GM19397 (cell line): ENCODE data around the gene IFITM1.
A peak's percentile ranks its signal among the peaks of the same experiment; 100 is the strongest.
"Not testable (repeated sequence)": the region's sequence is repeated elsewhere in the genome, so short reads cannot be mapped to it uniquely, and the experiment has no call there.

ENCODE experiments used
- ATAC-seq: cut with Tn5 transposase; IDR thresholded peaks from one replicate; pipeline ENCODE4 v1.9.1; 2021; ENCODE audit warnings: mild to moderate bottlenecking, moderate library complexity; ENCODE audit not compliant: unreplicated experiment

IFITM1 gene

DNA sequence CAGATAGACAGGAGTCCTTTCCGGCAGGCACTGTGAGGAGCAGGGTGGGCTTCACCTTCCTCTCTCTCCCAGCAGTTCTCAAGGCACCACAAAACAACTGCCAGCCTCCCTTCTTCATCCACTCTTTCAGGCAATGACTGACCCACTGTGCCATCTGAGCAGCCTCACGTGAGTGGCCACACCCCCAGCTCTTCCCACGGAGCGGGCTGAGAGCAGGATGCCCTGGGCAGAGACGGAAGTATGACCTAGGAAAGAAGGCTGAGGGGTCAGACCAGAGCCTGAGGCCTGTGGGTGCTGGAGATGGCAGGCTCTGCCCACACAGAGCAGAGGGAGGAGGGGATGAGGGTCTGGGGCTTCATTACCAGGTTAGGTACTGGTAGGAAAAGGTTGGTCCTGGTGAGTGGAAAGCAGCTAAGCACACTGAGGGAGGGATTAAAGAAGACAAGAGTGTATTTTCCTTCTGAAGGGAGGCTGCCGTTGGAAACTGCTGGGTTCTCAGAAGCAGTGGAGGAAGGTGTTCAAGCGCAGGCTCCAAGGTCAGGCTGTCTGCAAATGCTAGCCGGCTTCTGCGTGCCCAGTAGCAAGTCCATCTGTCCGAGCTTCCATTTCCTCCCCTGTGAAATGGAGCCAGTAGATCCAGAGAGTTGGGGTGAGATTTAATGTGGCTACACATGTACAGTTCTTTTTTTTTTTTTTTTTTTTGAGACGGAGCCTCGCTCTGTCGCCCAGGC is 31.0 kb upstream of the IFITM1 start:
- ATAC-seq = no peak

DNA sequence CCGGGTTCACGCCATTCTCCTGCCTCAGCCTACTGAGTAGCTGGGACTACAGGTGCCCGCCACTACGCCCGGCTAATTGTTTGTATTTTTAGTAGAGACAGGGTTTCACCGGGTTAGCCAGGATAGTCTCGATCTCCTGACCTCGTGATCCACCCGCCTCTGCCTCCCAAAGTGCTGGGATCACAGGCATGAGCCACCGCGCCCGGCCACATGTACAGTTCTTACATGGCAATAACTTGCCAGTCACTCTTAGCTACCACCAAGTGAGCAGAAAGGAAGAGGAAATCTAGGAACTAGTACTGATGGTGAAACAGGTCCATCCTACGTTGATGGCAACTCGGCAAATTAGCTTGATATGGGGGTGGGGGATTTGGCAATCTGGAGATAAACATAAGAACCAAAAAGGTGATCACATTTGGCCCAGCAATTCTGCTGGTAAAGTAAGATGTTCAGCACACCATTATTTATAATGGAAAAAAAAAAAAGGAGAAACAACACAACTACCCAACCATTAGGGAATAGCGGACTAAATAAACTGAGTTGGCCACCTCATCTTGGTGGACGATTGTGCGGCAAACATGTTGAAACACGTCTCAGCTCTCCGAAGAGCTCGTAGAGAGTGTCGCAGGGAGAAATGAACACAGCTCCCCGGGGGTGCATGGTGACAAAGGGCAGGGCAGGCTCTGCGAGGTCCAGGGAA is 30.3 kb upstream of the IFITM1 start:
- ATAC-seq = no peak

DNA sequence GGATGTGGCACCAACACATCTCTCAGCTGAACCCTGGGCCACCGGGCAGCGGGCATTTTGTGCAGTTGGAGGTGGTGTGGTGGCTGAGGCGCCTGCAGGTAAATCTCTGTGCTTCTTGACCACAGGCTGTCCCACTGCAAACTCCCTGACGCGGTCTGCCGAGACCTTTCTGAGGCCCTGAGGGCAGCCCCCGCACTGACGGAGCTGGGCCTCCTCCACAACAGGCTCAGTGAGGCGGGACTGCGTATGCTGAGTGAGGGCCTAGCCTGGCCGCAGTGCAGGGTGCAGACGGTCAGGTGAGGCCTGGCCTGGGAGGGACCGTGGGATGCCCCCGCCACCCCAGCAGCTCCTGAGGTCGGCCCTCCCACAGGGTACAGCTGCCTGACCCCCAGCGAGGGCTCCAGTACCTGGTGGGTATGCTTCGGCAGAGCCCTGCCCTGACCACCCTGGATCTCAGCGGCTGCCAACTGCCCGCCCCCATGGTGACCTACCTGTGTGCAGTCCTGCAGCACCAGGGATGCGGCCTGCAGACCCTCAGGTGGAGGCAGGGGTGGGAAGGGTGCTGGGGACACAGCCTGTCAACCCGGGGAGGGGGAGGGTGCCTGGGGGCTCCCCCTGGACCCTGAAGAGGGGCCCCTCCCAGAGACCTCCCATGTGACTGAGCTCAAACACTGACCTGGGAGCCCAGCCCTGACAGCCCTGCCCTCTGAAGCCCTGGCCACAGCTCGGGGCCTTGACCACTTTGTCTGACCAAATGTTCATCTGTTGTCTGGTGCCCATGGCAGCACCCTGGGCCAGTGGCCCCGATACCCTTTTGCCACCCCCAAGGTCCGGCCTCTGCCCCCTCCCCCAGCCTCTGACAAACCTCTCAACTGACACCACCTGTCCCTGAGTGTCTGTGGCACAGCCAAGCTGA is 29.5 kb upstream of the IFITM1 start:
- no peak for ATAC-seq

DNA sequence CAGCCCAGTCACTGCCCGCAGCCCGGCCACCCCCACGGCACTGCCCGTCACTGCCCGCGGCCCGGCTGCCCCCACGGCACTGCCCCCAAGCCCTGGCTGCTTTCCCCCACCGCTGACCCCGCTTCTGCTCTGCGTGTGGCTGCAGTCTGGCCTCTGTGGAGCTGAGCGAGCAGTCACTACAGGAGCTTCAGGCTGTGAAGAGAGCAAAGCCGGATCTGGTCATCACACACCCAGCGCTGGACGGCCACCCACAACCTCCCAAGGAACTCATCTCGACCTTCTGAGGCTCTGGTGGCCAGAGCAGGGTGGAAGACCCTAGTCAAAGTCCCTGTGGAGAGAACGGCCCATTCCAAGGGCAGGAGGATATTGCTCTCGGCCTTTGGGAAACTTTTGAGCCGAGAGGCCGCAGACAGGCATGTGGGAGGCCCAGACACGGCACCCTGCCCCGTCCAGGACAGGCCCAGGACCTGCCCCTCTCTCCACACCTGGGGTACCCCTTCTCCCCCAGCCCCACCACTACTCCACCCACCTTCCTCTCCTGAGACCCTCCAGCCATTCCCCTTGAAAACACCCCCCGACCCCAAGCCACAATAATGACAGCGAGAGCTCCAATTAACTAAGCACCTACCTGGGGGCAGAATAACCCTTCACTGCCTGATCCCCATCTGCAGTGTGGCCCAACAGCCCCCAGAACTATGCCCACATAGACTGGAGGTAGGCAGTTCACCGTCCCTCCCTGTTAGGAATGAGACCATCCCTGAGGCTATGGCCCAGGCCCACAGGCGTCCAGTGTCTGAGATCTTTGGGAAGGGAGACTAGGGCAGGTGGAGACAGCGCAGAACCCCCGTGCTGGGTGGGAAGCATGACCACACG is 28.6 kb upstream of the IFITM1 start:
- ATAC-seq = no peak

DNA sequence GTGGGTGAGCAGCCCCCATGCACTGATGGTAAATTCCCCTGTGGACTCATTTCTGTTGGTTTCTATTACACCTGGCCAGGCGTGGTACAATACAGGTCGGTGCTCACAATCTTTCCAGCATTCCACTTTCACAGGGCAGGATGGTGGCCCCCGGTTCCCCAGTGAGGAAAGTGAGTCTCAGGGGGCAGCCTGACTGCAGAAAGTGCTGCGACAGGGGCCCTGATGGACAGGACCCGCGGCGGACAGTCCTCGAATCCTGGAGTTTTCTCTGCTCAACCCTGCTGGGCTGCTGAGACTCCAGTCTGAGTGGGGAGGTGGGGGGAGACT is 28.0 kb upstream of the IFITM1 start:
- ATAC-seq = no peak

DNA sequence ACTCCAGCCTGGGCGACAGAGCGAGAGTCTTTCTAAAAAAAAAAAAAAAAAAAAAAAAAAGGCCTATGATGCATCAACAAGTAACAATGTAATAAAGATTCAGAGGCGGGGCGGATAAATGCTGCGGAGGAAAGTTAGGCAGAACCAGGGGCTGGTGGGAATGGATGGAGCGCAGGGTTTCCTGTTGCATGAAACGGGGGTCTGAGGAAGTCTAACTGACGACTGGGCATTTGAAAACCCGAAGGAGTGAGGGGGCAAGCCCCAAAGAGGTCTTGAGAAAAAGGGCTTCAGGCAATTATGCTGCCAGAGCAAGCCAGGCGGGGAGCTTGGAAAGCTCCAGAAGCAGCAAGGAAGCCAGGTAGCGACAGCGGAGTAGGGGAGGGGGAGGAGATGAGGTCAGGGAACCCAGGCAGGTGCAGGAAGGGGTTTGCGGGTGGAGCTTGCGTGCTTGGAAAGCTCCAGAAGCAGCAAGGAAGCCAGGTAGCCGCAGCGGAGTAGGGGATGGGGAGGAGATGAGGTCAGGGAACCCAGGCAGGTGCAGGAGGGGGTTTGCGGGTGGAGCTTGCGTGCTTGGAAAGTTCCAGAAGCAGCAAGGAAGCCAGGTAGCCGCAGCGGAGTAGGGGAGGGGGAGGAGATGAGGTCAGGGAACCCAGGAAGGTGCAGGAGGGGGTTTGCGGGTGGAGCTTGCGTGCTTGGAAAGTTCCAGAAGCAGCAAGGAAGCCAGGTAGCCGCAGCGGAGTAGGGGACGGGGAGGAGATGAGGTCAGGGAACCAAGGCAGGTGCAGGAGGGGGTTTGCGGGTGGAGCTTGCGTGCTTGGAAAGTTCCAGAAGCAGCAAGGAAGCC is 26.6 kb upstream of the IFITM1 start:
- not testable (repeated sequence) for ATAC-seq

DNA sequence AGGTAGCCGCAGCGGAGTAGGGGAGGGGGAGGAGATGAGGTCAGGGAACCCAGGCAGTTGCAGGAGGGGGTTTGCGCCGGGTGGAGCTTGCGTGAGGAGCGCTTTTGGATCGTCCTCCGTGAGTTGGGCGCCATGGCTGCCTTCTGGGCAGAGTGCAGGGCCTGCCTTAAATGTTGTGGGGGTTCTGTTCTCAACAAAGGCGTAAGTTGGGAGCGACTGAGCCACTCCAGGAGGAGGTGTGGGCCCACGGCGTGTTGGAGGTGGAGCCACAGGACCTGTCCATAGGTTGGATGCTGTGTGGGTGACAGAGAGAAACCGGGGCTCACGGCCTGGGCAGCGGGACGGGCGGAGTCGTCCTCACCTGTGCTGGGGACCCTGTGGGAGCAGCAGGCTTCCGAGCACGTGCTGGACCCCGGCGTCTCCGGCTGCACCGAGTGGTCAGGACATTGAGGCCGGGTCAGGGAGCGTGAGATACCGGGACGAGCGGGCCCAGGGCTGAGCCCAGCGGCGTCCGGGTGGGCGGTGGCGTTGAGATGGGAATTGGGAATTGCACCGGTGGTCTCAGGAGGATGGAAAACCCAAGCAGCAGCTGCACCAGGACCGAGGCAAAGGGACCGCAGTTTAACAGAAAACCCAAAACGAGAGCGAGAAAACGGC is 25.9 kb upstream of the IFITM1 start:
- ATAC-seq = no peak

DNA sequence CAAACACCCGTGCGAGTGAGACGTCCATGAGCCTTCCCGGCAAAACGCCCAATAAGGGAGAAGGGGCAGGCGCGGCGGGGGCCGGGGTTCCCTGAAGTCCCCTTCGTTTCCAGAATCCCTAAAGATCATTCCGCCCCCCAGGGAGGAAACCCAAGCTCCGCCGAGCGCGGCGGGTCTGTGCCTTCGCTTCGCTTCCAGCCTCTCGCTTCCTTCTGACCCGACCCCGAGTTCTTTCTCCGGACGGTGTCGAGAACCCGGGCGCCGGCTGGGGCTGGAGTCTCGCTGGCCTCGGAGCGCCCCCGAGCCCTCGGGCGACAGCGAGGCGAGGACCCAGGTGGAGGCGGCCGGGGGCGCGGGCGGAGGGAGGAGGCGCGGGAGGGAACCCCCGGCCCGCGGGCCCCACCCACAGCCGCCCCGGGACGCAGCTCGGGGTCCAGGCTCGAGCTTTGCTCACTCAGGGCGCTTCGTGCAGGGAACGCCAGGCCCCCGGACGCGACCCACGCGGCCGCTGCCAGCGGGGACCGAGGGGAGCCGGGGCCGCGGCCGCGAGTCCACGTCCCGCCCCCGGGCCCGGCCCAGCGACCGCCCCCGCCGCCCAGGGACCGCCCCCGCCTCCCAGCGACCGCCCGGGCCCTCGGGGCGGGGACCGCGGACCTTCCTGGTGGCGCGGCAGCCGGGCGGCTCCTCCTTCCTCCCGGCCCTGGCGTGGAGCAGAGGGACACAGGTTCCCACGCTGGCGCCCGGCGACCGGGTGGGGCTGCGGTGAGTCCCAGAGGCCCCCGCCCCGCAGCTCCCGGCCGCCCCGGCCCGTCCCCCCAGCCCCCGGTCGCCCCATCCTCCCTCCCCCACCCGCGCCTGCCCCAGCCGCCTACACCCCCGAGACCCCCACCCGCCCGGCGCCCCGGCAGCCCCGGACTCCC is 25.1 kb upstream of the IFITM1 start, which contains the start of gene PGGHG:
TSS of gene PGGHG (plus strand) at position 649 of the 920 bp plus-strand sequence. CDS start 691 bp downstream, outside the sequence.
- ATAC-seq = peak; percentile 65

DNA sequence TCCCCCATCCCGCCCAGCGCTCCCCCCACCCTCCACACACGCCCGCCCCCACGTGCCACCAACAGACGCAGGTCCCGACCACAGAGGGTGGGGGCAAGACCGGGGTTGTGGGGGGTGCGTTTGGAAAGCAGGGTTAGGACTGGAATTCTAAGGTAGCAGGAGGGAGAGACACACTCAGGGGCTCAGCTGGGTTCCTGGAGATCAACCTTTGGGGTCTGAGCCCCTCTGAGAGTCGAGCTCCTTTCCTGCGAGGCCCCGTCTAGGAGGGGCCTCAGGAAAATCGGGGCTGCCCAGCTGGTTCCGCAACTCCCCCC is 24.5 kb upstream of the IFITM1 start:
- no peak for ATAC-seq

DNA sequence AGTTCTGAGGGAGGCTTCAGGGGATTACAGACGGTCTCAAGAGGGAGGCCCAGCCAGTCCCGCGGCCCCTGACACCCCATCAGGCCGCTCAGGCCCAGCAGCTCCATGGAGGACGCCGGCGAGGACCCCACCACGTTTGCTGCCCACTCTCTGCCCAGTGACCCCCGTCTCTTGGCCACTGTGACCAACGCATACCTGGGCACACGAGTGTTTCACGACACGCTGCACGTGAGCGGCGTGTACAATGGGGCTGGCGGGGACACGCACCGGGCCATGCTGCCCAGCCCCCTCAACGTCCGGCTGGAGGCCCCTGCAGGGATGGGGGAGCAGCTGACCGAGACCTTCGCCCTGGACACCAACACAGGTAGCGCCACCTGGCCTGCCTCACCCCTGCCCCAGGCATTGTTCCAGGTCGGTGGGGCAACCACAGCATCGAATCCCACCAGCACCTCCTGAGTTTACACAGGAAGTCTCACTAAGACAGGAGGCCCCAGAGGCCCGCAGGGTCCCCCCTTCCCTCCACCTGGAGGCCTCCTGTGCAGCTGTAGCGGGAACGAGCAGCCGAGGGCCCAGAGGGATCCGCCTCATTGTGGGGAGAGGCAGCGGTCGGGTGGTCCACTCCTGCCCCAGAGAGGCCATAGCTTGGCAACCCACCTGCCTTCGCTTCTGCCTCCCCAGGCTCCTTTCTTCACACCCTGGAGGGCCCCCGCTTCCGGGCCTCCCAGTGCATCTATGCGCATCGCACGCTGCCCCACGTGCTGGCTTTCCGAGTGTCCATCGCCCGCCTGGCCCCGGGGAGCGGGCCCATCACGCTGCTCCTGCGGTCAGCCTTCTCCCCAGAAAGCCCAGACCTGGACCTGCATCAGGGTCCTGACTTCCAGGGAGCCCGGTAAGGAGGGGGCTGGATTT is 23.9 kb upstream of the IFITM1 start:
- ATAC-seq = no peak

DNA sequence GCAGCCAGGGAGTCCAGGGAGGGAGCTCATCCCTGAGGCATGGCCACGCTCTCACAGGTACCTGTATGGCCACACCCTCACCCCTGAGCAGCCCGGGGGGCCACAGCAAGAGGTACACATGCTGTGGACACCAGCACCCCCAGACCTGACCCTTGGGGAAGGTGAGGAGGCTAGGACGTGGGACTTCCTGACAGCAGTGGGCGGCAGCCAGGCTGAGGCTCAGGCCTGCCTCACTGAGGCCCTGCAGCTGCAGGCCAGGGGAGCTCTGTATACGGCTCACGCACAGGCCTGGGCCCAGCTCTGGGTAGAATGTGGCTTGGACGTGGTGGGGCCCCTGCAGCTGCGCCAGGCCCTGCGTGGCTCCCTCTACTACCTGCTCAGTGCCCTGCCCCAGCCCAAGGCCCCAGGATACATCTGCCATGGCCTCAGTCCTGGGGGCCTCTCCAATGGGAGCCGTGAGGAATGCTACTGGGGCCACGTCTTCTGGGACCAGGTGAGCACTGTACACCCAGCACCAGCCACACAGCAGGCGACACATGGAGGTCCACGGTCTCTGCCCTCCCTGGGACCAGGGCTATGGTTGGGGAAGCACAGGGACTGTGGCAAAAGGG is 23.1 kb upstream of the IFITM1 start:
- no peak for ATAC-seq

DNA sequence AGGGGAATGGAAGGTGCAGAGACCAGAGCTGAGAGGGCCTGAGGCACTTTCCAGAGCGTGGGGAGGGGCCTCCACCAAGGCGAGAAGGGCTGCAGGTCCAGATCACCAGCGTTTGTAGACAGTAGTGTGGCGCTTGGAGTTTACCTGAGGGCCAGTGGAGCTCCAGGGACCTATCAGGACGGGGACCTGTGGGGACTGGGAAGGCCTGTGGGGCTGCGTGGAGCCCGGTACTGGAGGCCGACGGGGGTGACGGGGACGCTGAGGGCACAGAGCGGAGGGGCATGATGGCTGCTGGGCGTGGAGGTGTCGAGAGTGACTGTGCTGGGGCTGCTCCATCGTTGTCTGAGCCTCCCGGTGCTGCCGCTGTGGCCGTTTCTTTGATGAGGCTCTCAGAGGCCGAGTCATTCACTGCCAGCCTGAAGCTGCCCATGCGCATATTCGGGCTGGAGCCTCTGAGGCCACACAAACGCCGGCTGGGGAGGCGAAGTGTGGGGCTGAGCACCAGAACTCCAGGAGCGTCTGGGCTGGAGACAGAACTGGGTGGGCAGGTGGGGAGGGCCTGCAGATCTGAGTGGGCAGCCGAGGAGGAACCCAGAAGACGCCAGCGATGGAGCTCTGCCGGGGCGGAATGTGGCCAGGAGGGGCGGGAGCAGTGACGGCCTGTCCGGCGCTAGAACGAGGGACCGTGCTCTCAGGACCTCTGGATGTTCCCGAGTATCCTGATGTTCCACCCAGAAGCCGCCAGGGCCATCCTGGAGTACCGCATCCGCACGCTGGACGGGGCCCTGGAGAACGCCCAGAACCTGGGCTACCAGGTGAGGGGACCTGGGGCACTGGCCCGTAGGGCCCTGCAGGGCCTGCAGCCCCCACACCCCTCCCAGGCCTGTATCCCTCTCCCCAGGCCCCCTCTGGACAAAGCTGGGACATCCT is 22.3 kb upstream of the IFITM1 start:
- no peak for ATAC-seq

DNA sequence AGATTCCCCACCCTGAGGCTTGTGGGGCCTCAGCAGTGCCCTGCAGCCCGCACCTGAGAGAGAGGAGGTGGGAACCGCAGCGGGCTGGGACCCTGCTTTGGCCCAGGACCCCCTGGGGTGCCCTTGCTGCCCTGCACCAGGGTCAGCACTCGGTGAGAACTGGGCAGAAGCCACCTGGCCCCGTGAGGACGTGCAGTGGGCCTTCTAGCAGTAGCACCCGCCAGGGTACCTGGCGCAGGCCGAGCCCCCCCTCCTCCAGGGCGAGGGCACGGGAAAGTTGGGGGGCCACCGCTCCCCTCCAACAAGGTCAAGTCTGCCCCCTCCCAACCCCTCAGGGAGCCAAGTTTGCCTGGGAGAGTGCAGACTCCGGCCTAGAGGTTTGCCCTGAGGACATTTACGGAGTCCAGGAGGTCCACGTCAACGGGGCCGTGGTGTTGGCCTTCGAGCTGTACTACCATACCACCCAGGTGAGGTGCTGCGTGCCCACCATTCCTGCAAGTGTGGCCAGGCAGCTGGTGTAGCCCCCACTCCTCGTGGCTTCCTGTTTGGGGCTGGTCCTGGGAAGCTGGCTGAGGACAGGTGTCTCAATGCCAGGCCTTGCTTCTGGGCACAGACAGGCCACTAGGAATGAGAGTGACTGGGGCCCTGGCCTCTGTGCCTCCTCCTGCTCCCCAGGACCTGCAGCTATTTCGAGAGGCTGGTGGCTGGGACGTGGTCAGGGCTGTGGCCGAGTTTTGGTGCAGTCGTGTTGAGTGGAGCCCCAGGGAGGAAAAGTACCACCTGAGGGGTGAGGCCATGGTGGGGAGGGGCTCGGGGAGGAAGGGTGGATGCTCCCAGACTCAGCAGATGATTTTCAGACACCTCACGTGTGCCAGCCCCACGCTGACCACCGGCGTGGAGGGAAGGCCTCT is 21.4 kb upstream of the IFITM1 start:
- no peak for ATAC-seq

DNA sequence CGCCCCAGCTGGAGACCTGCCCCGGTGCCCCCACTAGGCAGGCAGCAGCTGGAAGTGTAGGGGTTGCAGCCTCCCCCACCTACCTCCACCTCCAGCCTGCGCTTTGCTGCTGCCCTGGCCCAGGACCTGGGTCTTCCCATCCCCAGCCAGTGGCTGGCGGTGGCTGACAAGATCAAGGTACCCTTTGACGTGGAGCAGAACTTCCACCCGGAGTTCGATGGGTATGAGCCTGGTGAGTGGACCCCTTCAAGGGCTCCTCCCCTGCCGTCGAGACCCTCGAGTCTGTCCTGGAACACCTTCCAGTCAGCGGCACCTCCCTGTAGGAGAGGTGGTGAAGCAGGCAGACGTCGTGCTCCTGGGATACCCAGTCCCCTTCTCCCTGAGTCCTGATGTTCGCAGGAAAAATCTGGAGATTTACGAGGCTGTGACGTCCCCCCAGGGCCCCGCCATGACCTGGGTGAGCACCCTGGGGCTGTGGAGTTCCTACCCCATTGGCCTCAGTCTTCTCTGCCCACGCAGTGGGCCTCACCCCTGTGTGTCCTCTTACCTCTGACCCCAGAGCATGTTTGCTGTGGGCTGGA is 20.5 kb upstream of the IFITM1 start:
- no peak for ATAC-seq
